ENCODE data around the gene CTAGE8. TPM values are rescaled to one million over a fixed set of nuclear protein-coding genes. Genes with fewer than 3 reads are reported as not detected.
"Not testable (repeated sequence)": the region's sequence is repeated elsewhere in the genome, so short reads cannot be mapped to it uniquely, and the experiment has no call there.

The CTAGE8 gene
- total RNA-seq, 2 experiments from 2014 or later: 0.17 to 0.30 TPM

DNA sequence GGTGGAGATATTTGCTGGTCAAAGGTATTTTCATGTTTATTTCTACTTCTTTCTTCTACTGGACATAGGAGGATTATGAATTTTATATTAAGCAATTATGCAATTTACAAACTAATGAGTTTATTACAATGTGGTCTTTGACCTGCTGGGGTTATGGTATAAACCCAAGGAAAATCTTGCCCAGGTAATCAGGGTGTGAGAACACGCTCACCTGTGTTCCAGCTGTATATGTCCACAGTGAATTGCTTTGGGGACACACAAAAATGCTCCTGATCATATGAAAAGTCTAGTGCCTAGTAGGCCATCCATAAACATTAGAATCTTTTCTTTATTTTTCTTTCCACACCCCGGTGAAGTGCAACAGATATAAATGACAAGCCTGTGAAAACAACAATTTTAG, 29.7 kb downstream of the CTAGE8 start, which contains the start of gene OR2A42:
OR2A42 (minus strand) TSS at position 241 of the 400 bp plus-strand sequence. CDS start 6,762 bp downstream, outside the sequence.
- DNase-seq; H3K4me1 Mint-ChIP-seq (ENCODE audit: low read depth); intact Hi-C loops (cut with DNase I, micrococcal nuclease); H3K36me3 Mint-ChIP-seq (ENCODE audit: low read depth); H3K27ac ChIP-seq (ENCODE audit: low read depth in 1 of 2, low read length in 2 of 2); H3K9me3 Mint-ChIP-seq; POLR2A ChIA-PET; H3K36me3 ChIP-seq (ENCODE audit: insufficient read depth, low read length); H3K4me3 ChIP-seq (ENCODE audit: low read length); ATAC-seq (ENCODE audit: poor library complexity); H3K4me1 ChIP-seq (ENCODE audit: insufficient read depth, low read length); H3K27ac Mint-ChIP-seq; H3K27me3 ChIP-seq (ENCODE audit: control insufficient read depth in 1 of 2, insufficient read depth in 2 of 2, low read length in 2 of 2); H3K4me3 Mint-ChIP-seq; H3K9me3 ChIP-seq (ENCODE audit: control insufficient read depth in 1 of 2, insufficient read depth in 1 of 2, low read length in 2 of 2); CTCF ChIA-PET; H3K27me3 Mint-ChIP-seq: not testable (repeated sequence)

DNA sequence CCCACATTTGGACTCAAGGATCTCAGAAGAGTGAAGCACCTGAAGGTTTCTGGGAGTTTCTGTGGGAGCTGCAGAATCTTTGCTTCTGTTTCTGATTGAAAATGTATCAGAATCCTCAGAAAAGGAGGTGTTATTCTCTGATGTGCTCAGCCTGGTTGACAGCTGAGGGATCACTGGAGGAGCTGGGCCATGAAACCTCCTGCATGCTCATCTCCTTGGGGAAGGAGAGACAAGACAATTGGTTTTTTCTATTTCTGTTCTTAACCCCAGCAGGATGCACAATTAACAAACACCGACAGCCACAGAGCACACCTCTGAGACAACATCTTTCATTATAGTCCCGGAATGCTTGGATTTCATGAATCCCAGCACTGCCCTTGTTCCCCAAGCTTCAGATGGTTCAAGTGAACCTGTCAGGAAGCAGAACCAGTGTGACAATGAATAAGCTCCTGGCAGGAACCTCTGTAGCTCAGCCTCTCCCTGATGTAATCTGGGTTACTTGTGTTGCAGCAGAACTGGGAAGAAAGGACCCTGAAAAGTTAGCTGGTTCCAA, 30.5 kb downstream of the CTAGE8 start:
- CTCF ChIA-PET; H3K9me3 ChIP-seq (ENCODE audit: control insufficient read depth in 1 of 2, insufficient read depth in 1 of 2, low read length in 2 of 2); H3K27ac Mint-ChIP-seq; intact Hi-C loops (cut with DNase I, micrococcal nuclease); H3K4me1 Mint-ChIP-seq (ENCODE audit: low read depth); H3K36me3 Mint-ChIP-seq (ENCODE audit: low read depth); H3K9me3 Mint-ChIP-seq; H3K4me3 ChIP-seq (ENCODE audit: low read length); H3K27me3 ChIP-seq (ENCODE audit: control insufficient read depth in 1 of 2, insufficient read depth in 2 of 2, low read length in 2 of 2); DNase-seq; POLR2A ChIA-PET; H3K27ac ChIP-seq (ENCODE audit: low read depth in 1 of 2, low read length in 2 of 2); ATAC-seq (ENCODE audit: poor library complexity); H3K27me3 Mint-ChIP-seq; H3K4me1 ChIP-seq (ENCODE audit: insufficient read depth, low read length); H3K36me3 ChIP-seq (ENCODE audit: insufficient read depth, low read length); H3K4me3 Mint-ChIP-seq: not testable (repeated sequence)

DNA sequence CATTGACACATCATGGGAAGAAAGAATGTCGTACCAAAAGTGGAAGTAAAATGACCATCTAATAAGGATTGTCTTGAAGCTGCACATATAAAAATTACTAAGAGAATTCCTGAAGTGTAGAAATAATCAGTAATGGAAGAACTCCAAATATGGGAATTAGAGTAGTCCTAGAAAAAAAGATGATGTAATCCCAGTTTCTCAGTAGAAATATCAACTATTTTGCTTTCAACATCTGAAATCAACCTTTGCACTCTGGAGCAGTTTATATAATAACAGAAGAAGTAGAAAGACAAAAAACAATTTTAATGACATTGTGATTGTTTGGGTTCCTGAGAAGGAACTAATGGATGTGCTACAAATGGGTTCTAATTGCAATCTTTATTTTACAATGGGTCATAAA, 36.0 kb downstream of the CTAGE8 start:
- POLR2A ChIA-PET; H3K4me1 Mint-ChIP-seq (ENCODE audit: low read depth); intact Hi-C loops (cut with DNase I, micrococcal nuclease); H3K36me3 Mint-ChIP-seq (ENCODE audit: low read depth); H3K27me3 Mint-ChIP-seq; DNase-seq; ATAC-seq (ENCODE audit: poor library complexity); H3K27ac Mint-ChIP-seq; H3K36me3 ChIP-seq (ENCODE audit: insufficient read depth, low read length); H3K27me3 ChIP-seq (ENCODE audit: control insufficient read depth in 1 of 2, insufficient read depth in 2 of 2, low read length in 2 of 2); H3K27ac ChIP-seq (ENCODE audit: low read depth in 1 of 2, low read length in 2 of 2); H3K9me3 ChIP-seq (ENCODE audit: control insufficient read depth in 1 of 2, insufficient read depth in 1 of 2, low read length in 2 of 2); CTCF ChIA-PET; H3K4me1 ChIP-seq (ENCODE audit: insufficient read depth, low read length); H3K4me3 Mint-ChIP-seq; H3K9me3 Mint-ChIP-seq; H3K4me3 ChIP-seq (ENCODE audit: low read length): not testable (repeated sequence)

DNA sequence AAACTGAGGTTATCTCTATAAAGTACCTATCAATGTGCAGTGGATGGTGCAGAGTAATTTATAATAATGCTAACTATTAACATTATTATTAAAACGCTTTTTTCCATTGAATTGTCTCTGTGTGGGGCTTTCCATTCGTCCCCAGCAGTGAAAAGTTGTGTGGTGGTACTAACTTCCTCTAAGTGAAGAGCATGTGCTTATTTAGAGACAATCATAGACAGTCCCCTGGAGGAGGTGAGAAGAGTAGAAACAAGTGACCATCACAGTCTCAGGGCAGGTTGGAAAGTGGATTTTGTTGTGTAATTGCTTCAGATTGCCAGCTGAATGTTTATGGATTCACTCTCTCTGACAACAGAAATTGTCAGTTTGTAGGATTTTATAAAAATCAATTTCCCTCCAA, 38.1 kb downstream of the CTAGE8 start:
- H3K27ac ChIP-seq (ENCODE audit: low read depth in 1 of 2, low read length in 2 of 2); H3K9me3 Mint-ChIP-seq; ATAC-seq (ENCODE audit: poor library complexity); CTCF ChIA-PET; H3K27me3 ChIP-seq (ENCODE audit: control insufficient read depth in 1 of 2, insufficient read depth in 2 of 2, low read length in 2 of 2); POLR2A ChIA-PET; H3K27ac Mint-ChIP-seq; H3K36me3 ChIP-seq (ENCODE audit: insufficient read depth, low read length); H3K4me3 Mint-ChIP-seq; H3K27me3 Mint-ChIP-seq; H3K4me3 ChIP-seq (ENCODE audit: low read length); H3K9me3 ChIP-seq (ENCODE audit: control insufficient read depth in 1 of 2, insufficient read depth in 1 of 2, low read length in 2 of 2); H3K4me1 Mint-ChIP-seq (ENCODE audit: low read depth); intact Hi-C loops (cut with DNase I, micrococcal nuclease); H3K36me3 Mint-ChIP-seq (ENCODE audit: low read depth); H3K4me1 ChIP-seq (ENCODE audit: insufficient read depth, low read length); DNase-seq: not testable (repeated sequence)

DNA sequence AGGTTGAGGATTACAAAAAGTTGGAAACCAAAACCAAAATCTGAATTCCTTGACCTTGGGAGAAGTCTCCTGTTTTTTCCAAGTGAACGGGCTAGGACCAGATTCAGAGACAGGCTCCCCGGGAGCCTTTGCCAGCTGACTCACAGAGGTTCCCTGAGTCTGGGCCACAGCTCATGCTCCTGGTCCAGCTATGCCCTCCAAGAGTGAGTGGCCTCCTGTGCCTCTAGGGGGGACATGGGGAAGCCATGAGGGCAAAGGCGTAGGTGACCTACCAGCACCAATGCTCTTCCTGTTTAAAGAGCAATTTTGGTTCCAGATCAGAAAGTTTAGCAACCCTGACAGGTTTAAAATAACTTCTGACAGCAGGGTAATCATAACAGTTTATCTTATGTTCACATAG, 40.3 kb downstream of the CTAGE8 start:
- H3K4me3 ChIP-seq (ENCODE audit: low read length); H3K36me3 Mint-ChIP-seq (ENCODE audit: low read depth); H3K4me1 ChIP-seq (ENCODE audit: insufficient read depth, low read length); H3K27me3 ChIP-seq (ENCODE audit: control insufficient read depth in 1 of 2, insufficient read depth in 2 of 2, low read length in 2 of 2); CTCF ChIA-PET; H3K27me3 Mint-ChIP-seq; intact Hi-C loops (cut with DNase I, micrococcal nuclease); H3K9me3 ChIP-seq (ENCODE audit: control insufficient read depth in 1 of 2, insufficient read depth in 1 of 2, low read length in 2 of 2); H3K36me3 ChIP-seq (ENCODE audit: insufficient read depth, low read length); H3K4me1 Mint-ChIP-seq (ENCODE audit: low read depth); POLR2A ChIA-PET; ATAC-seq (ENCODE audit: poor library complexity); H3K27ac Mint-ChIP-seq; H3K9me3 Mint-ChIP-seq; H3K4me3 Mint-ChIP-seq; DNase-seq; H3K27ac ChIP-seq (ENCODE audit: low read depth in 1 of 2, low read length in 2 of 2): not testable (repeated sequence)

DNA sequence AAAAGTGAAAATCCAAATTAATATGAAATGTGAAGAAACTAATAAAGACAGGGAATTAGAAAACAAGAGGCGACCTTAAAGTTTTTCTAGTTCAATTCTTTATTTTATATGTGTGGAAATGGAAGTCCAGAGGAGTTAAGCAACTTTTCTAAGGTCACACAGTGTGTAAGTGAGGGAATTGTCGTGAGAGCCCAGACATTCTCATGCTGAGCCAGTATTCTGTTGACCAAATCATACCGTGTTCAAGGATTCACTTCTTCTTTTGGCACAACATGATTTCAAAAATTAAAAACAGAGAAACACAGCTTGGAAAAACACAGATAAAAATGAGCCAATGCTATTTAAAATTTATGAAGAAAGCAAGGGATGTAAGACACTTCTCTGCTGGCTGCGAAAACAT, 42.2 kb downstream of the CTAGE8 start:
- H3K9me3 ChIP-seq (ENCODE audit: control insufficient read depth in 1 of 2, insufficient read depth in 1 of 2, low read length in 2 of 2); intact Hi-C loops (cut with DNase I, micrococcal nuclease); H3K4me3 Mint-ChIP-seq; POLR2A ChIA-PET; H3K4me1 Mint-ChIP-seq (ENCODE audit: low read depth); H3K27me3 ChIP-seq (ENCODE audit: control insufficient read depth in 1 of 2, insufficient read depth in 2 of 2, low read length in 2 of 2); H3K9me3 Mint-ChIP-seq; H3K27ac Mint-ChIP-seq; CTCF ChIA-PET; H3K4me1 ChIP-seq (ENCODE audit: insufficient read depth, low read length); H3K36me3 ChIP-seq (ENCODE audit: insufficient read depth, low read length); H3K36me3 Mint-ChIP-seq (ENCODE audit: low read depth); DNase-seq; H3K27ac ChIP-seq (ENCODE audit: low read depth in 1 of 2, low read length in 2 of 2); H3K4me3 ChIP-seq (ENCODE audit: low read length); H3K27me3 Mint-ChIP-seq; ATAC-seq (ENCODE audit: poor library complexity): not testable (repeated sequence)

DNA sequence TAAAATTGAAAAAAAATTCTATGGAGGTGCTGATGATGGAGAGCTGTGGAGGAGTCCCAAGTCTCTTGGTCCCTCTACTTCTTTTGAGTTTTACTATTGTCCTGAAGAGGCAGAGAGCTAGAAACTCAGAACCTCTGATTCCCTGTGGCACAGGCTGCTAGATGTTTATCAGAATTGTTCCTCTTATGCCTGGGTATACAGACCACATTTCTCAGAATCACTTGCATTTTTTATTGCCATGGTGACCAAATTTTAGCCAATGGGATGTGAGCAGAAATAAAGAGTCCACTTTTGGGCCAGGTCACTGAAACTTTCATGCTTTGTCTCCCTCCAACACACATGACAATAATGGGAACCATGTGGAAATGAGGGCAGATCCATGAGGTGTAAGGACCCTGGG, 45.4 kb downstream of the CTAGE8 start:
- H3K4me1 Mint-ChIP-seq (ENCODE audit: low read depth); H3K36me3 Mint-ChIP-seq (ENCODE audit: low read depth); CTCF ChIA-PET; H3K27ac ChIP-seq (ENCODE audit: low read depth in 1 of 2, low read length in 2 of 2); H3K9me3 ChIP-seq (ENCODE audit: control insufficient read depth in 1 of 2, insufficient read depth in 1 of 2, low read length in 2 of 2); H3K4me3 ChIP-seq (ENCODE audit: low read length); DNase-seq; H3K36me3 ChIP-seq (ENCODE audit: insufficient read depth, low read length); H3K27me3 ChIP-seq (ENCODE audit: control insufficient read depth in 1 of 2, insufficient read depth in 2 of 2, low read length in 2 of 2); H3K4me3 Mint-ChIP-seq; H3K4me1 ChIP-seq (ENCODE audit: insufficient read depth, low read length); ATAC-seq (ENCODE audit: poor library complexity); H3K27ac Mint-ChIP-seq; H3K27me3 Mint-ChIP-seq; intact Hi-C loops (cut with DNase I, micrococcal nuclease); H3K9me3 Mint-ChIP-seq; POLR2A ChIA-PET: not testable (repeated sequence)

All from CD4-positive, alpha-beta T cell (primary cell).